ENCODE results near the gene C1orf232. TPM values are rescaled to one million over a fixed set of nuclear protein-coding genes. Genes with fewer than 3 reads are reported as not detected.

The C1orf232 gene
- total RNA-seq, 1 experiment from 2014 or later, result not detected

- Histone ChIP-seq H3K18ac (ENCODE audit: insufficient read length, low read depth, low read length) (no peak overlapping the region), H3K27me3 (ENCODE audit: insufficient read depth, low read length) (no peaks in the 10 kb centered on the region), H3K79me1 (ENCODE audit: insufficient read depth, low read depth, low read length, poor library complexity, severe bottlenecking) (no peaks in the 10 kb centered on the region), H3T11ph (ENCODE audit: low read length) (no peak overlapping the region), H3K4me1 (ENCODE audit: insufficient read depth, low read length) (no peaks in the 10 kb centered on the region), H4K20me1 (ENCODE audit: control insufficient read depth, insufficient read depth, insufficient read length) (no peaks in the 10 kb centered on the region), H2AFZ (ENCODE audit: low read length) (no peak overlapping the region), H3K9ac (ENCODE audit: extremely low read depth, insufficient read length, low read length) (no peak overlapping the region), H3K23ac (ENCODE audit: insufficient read length, low read depth, low read length) (no peak overlapping the region), H3K23me2 (ENCODE audit: insufficient read length, low read depth, low read length, poor library complexity, severe bottlenecking) (no peaks in the 10 kb centered on the region), H2AK5ac (ENCODE audit: insufficient read length, low read length) (no peak overlapping the region), H2BK12ac (ENCODE audit: insufficient read length, low read depth, low read length) (no peak overlapping the region), H3K14ac (ENCODE audit: insufficient read depth, low read length) (no peak overlapping the region), H4K91ac (ENCODE audit: insufficient read length, low read depth, low read length) (no peak overlapping the region), H2BK5ac (ENCODE audit: insufficient read length, low read length) (no peak overlapping the region), H3K56ac (ENCODE audit: insufficient read length, low read depth, low read length) (no peak overlapping the region), H3K27ac (ENCODE audit: insufficient read length, low read depth, low read length) (no peak overlapping the region), H2BK15ac (ENCODE audit: low read depth, low read length) (no peak overlapping the region), H3K4ac (ENCODE audit: low read depth, low read length) (no peak overlapping the region), H3K79me2 (ENCODE audit: insufficient read depth, low read length) (no peaks in the 10 kb centered on the region), H3K9me3 (ENCODE audit: control insufficient read depth, low read depth, low read length) (no peaks in the 10 kb centered on the region), H2BK20ac (ENCODE audit: low read depth, low read length, poor library complexity, severe bottlenecking) (no peak overlapping the region), H2BK120ac (ENCODE audit: low read depth, low read length, poor library complexity, severe bottlenecking) (no peak overlapping the region), H3K4me2 (ENCODE audit: insufficient read depth, insufficient read length, low read length) (no peak overlapping the region), H4K8ac (replicated peaks; ENCODE audit: insufficient read length, low read depth, low read length) (no peak overlapping the region), H4K5ac (ENCODE audit: insufficient read length, low read depth, low read length) (no peak overlapping the region)
- Mint-ChIP-seq H3K9me3 (no peaks in the 10 kb centered on the region), H3K36me3 (ENCODE audit: insufficient read depth in 1 of 3, low read depth in 3 of 3) (peaks cover 5 to 33% (median 11%) of the 10 kb centered on the region in 3 experiments; a peak in 5 of 7 replicates), H3K27me3 (ENCODE audit: low read depth) (peaks cover 2% of the 10 kb centered on the region; the same call in 1 of the 2 replicates), H3K4me1 (peaks cover 13 to 19% of the 10 kb centered on the region in 2 experiments), H3K27ac (no peak overlapping the region), H3K4me3 (no peak overlapping the region)
- WGBS (ENCODE audit: extremely low coverage, insufficient read length, low lambda C conversion rate), result no CpG with 5 or more reads among the region's 6 CpGs
- TF ChIP-seq CTCF (conservative IDR thresholded peaks at IDR 0.05), result no peak
- DNase-seq, result no peak
Measured at GRCh38 chr1:26187882-26188281, 19.1 kb upstream of the C1orf232 start.

All from H9 (cell line).